PC-3 (cell line): ENCODE data around the gene PPP1R12B.
"Not testable (repeated sequence)": the region's sequence is repeated elsewhere in the genome, so short reads cannot be mapped to it uniquely, and the experiment has no call there.

ENCODE experiments used
- CTCF ChIP-seq: fragments of 300-600 bp; sonication (generic); conservative IDR thresholded peaks from 2 replicates; pipeline ENCODE4 v1.5.1; 2017; ENCODE audit warnings: antibody characterized with exemption, low read depth, mild to moderate bottlenecking, low read length
- EZH2 ChIP-seq: fragments of 300-600 bp; sonication (generic); IDR thresholded peaks from one replicate; pipeline ENCODE4 v1.6.1; 2017; ENCODE audit warnings: antibody characterized with exemption, mild to moderate bottlenecking, low read length; ENCODE audit not compliant: unreplicated experiment
- EZH2phosphoT487 ChIP-seq: fragments of 300-600 bp; sonication (generic); IDR thresholded peaks from 2 replicates; pipeline ENCODE4 v1.6.1; 2018; ENCODE audit warnings: mild to moderate bottlenecking, antibody characterized with exemption, low read length, borderline replicate concordance

GRCh38 chr1:202422709-202423108 lies 74.2 kb downstream of the PPP1R12B start:
- not testable (repeated sequence) for TF ChIP-seq CTCF, EZH2, EZH2phosphoT487
